Measurements from ENCODE around the gene RSRP1. TPM values are rescaled to one million over a fixed set of nuclear protein-coding genes. Genes with fewer than 3 reads are reported as not detected.
"Not testable (repeated sequence)": the region's sequence is repeated elsewhere in the genome, so short reads cannot be mapped to it uniquely, and the experiment has no call there.

The RSRP1 gene
- total RNA-seq = 122 and 126 TPM in 2 replicates
- long read RNA-seq, transcript RSRP1-202 (3 exons, 1,954 nt) = minor isoform, 23 of 213 reads
- long read RNA-seq, transcript RSRP1-207 (4 exons, 2,941 nt) = major isoform, 63 of 213 reads
- long read RNA-seq, transcript RSRP1-201 (5 exons, 1,502 nt) = minor isoform, 5 of 213 reads
- long read RNA-seq, partial matches to known transcripts = 20 of 213 reads
- long read RNA-seq, other reads (novel, unspliced or antisense) = 97 of 213 reads

DNA sequence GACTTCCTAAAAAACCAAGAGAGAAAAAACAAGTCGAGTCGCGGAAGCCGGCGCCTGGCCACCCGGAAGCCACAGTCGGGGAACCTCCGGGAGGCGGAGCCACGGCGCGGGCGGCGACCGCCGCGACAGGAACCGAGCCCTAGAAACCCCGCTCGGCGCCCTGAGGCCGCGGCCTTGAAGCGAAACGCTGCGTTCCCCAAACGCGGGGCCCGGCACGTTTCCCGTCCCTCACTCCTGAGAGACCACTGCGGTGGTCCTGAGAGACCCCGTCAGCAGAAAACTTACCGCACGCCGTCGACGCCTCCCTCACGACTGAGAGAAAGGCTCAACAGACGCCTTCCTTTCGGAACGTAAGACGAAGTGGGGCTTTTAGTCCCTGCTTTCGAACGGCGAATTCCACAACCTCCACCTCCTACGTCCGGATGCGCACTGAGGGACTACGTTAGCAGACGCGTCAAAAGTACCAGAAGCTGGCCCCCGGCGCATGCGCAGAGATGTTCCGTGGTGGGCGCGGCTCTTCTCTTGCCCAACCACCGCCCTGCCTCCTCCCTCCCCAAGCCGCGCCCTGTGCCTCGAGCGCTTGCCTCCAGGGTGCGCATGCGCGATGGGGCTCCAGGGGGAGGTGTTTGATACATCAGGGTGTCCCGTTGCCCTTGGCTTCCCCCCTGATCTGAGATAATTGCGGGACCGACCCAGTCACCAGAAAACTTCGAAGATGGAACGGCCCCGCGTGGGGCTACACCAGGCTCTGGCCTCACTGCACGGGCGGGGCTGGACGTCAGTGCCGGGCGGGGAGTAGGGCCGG is at the start of gene RSRP1:
TSS of gene RSRP1 (minus strand) at position 431 of the 805 bp plus-strand sequence. CDS start 491 bp downstream, outside the sequence.
- no peaks in the 10 kb centered on the region for H3K27me3 Mint-ChIP-seq (ENCODE audit: unreplicated experiment)
- H3K36me3 Mint-ChIP-seq (ENCODE audit: unreplicated experiment) = peaks cover 38% of the 10 kb centered on the region

GRCh38 chr1:25296501-25296900 is 49.2 kb upstream of the RSRP1 start:
- not testable (repeated sequence) for H3K27me3 Mint-ChIP-seq (ENCODE audit: unreplicated experiment); H3K36me3 Mint-ChIP-seq (ENCODE audit: unreplicated experiment)

More for the DNA sequence above, at the start of gene RSRP1:
- peak; percentile 99 for DNase-seq (ENCODE audit: extremely low spot score, unreplicated experiment)
- Mint-ChIP-seq H3K27ac (ENCODE audit: unreplicated experiment) (peak within 1 kb of the TSS; percentile 98), H3K4me3 (ENCODE audit: unreplicated experiment) (peak within 1 kb of the TSS; percentile 91), H3K4me1 (ENCODE audit: unreplicated experiment) (peaks cover 35% of the 10 kb centered on the region), H3K9me3 (ENCODE audit: unreplicated experiment) (no peaks in the 10 kb centered on the region)
- TF ChIP-seq, protein P1, sequence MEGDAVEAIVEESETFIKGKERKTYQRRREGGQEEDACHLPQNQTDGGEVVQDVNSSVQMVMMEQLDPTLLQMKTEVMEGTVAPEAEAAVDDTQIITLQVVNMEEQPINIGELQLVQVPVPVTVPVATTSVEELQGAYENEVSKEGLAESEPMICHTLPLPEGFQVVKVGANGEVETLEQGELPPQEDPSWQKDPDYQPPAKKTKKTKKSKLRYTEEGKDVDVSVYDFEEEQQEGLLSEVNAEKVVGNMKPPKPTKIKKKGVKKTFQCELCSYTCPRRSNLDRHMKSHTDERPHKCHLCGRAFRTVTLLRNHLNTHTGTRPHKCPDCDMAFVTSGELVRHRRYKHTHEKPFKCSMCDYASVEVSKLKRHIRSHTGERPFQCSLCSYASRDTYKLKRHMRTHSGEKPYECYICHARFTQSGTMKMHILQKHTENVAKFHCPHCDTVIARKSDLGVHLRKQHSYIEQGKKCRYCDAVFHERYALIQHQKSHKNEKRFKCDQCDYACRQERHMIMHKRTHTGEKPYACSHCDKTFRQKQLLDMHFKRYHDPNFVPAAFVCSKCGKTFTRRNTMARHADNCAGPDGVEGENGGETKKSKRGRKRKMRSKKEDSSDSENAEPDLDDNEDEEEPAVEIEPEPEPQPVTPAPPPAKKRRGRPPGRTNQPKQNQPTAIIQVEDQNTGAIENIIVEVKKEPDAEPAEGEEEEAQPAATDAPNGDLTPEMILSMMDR (IDR thresholded peaks at IDR 0.05) = no peak

GRCh38 chr1:25294889-25295826 is 47.9 kb upstream of the RSRP1 start:
- H3K27ac Mint-ChIP-seq (ENCODE audit: unreplicated experiment); H3K4me3 Mint-ChIP-seq (ENCODE audit: unreplicated experiment); H3K4me1 Mint-ChIP-seq (ENCODE audit: unreplicated experiment); H3K36me3 Mint-ChIP-seq (ENCODE audit: unreplicated experiment); DNase-seq (ENCODE audit: extremely low spot score, unreplicated experiment); H3K27me3 Mint-ChIP-seq (ENCODE audit: unreplicated experiment); H3K9me3 Mint-ChIP-seq (ENCODE audit: unreplicated experiment): not testable (repeated sequence)

More at GRCh38 chr1:25296501-25296900, 49.2 kb upstream of the RSRP1 start:
- not testable (repeated sequence) for H3K4me3 Mint-ChIP-seq (ENCODE audit: unreplicated experiment); H3K4me1 Mint-ChIP-seq (ENCODE audit: unreplicated experiment); DNase-seq (ENCODE audit: extremely low spot score, unreplicated experiment); H3K9me3 Mint-ChIP-seq (ENCODE audit: unreplicated experiment); H3K27ac Mint-ChIP-seq (ENCODE audit: unreplicated experiment)

DNA sequence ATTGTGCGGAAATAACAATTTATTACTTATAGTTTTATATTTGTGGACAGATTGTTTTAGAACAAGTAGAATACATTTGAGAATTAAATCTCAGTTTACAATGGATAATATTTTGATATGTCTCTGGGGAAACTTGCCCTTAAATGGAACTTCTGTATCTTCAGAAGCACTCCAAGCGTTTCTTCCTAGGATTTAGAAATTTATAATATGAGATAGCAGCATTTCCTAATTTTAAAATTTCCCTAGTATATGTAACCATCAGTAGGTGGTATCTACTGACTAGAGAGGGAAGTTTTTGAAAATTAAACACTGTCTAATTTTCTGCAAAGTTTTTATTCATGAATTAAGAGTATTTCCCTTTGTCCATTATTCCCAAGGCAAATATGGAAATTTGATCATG is 46.2 kb upstream of the RSRP1 start:
- not testable (repeated sequence) for H3K4me1 Mint-ChIP-seq (ENCODE audit: unreplicated experiment); H3K4me3 Mint-ChIP-seq (ENCODE audit: unreplicated experiment); DNase-seq (ENCODE audit: extremely low spot score, unreplicated experiment); H3K27me3 Mint-ChIP-seq (ENCODE audit: unreplicated experiment); H3K36me3 Mint-ChIP-seq (ENCODE audit: unreplicated experiment); H3K9me3 Mint-ChIP-seq (ENCODE audit: unreplicated experiment); H3K27ac Mint-ChIP-seq (ENCODE audit: unreplicated experiment)

DNA sequence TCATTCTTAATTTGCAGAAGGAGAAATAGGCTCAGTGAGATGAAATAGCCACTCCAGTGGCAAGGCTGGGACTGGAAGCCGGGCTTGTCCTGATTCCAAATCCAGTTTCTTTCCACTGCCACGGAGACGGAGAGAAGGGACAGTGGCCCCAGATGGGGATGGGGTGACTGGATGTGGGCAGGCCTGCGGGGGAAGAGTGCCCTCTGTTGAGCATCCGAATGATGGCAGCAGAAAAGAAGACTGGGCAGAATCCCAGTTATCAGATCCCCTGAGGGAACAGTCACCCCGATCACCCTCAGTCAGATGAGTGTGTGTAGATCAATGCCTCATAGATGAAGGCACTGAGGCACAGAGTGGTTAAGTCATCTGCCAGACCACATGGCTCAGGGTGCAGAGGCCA is 42.8 kb upstream of the RSRP1 start:
- H3K27ac Mint-ChIP-seq (ENCODE audit: unreplicated experiment); H3K36me3 Mint-ChIP-seq (ENCODE audit: unreplicated experiment); DNase-seq (ENCODE audit: extremely low spot score, unreplicated experiment): not testable (repeated sequence)

DNA sequence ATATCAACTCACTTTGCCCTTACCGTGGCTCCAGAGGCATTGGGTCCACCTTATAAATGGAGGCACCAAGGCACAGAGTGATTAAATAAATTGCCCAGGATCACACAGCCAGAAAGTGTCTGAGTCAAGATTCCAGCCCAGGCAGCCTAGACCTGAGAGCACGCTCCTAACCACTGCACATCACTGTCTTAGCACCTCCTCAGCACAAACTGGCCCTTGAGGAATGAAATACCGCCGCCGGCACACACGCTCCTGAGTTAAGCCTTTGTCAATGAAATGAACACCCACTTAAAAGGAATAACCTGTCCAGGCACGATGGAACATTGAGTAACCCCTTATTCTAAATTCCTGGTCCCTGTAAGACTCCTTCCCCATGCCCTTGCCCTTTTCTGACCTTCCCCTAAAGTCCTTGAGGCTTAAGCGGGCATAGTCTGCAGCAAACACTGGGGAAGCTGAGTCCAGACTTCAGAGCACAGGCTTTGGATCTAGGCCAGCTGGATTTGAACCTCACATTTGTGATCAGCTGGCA is 41.4 kb upstream of the RSRP1 start:
- not testable (repeated sequence) for H3K36me3 Mint-ChIP-seq (ENCODE audit: unreplicated experiment); DNase-seq (ENCODE audit: extremely low spot score, unreplicated experiment); H3K4me1 Mint-ChIP-seq (ENCODE audit: unreplicated experiment); H3K27me3 Mint-ChIP-seq (ENCODE audit: unreplicated experiment); H3K4me3 Mint-ChIP-seq (ENCODE audit: unreplicated experiment); H3K27ac Mint-ChIP-seq (ENCODE audit: unreplicated experiment); H3K9me3 Mint-ChIP-seq (ENCODE audit: unreplicated experiment)

More for the DNA sequence above, 42.8 kb upstream of the RSRP1 start:
- H3K9me3 Mint-ChIP-seq (ENCODE audit: unreplicated experiment); H3K4me1 Mint-ChIP-seq (ENCODE audit: unreplicated experiment); H3K4me3 Mint-ChIP-seq (ENCODE audit: unreplicated experiment); H3K27me3 Mint-ChIP-seq (ENCODE audit: unreplicated experiment): not testable (repeated sequence)
- TF ChIP-seq, protein P1 (IDR thresholded peaks at IDR 0.05) = peak; percentile 16

DNA sequence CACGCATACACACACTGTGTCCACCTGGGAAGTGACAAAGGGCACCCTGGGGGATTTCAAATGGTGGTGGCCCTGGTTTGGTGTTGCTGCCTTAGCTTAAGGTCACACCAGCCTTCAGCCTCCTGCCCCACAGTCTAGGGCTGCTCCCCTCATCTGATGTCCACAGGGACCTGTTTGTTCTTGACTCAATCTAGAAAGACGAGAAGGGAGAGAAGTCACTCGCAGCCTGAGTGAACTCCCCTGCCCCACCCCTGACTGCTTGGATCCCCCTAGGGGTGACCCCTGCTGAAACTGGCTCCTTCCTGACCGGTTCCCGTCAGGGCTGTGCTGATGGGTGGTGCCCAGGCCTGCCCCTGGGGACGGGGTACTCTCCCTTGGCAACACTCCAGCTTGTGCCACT is 39.9 kb upstream of the RSRP1 start:
- H3K36me3 Mint-ChIP-seq (ENCODE audit: unreplicated experiment); H3K27me3 Mint-ChIP-seq (ENCODE audit: unreplicated experiment); H3K9me3 Mint-ChIP-seq (ENCODE audit: unreplicated experiment); H3K4me3 Mint-ChIP-seq (ENCODE audit: unreplicated experiment); DNase-seq (ENCODE audit: extremely low spot score, unreplicated experiment); H3K27ac Mint-ChIP-seq (ENCODE audit: unreplicated experiment); H3K4me1 Mint-ChIP-seq (ENCODE audit: unreplicated experiment): not testable (repeated sequence)

GRCh38 chr1:25285862-25286261 is 38.6 kb upstream of the RSRP1 start:
- not testable (repeated sequence) for H3K27me3 Mint-ChIP-seq (ENCODE audit: unreplicated experiment); H3K9me3 Mint-ChIP-seq (ENCODE audit: unreplicated experiment); H3K4me3 Mint-ChIP-seq (ENCODE audit: unreplicated experiment); H3K36me3 Mint-ChIP-seq (ENCODE audit: unreplicated experiment); DNase-seq (ENCODE audit: extremely low spot score, unreplicated experiment); H3K4me1 Mint-ChIP-seq (ENCODE audit: unreplicated experiment); H3K27ac Mint-ChIP-seq (ENCODE audit: unreplicated experiment)

DNA sequence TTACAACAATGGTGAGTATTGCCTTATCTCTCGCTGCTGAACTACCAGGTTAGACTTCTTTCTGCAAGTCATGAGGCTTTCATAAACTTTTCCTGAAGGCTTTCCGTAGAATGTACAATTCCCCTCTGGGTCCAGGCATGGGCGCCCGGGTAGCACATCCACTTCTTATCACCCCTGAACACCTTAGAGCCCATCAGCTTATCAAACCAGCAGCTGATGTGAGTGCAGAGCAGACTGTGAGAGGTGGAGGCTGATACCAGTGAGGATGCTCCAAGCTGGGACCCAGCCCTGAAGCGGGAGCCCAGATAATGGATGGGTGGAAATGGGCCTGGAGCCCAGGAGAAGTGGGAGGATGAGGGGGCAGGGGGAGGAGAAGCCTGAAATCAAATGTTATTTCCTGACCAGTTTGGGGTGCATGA is 32.4 kb upstream of the RSRP1 start:
- not testable (repeated sequence) for H3K36me3 Mint-ChIP-seq (ENCODE audit: unreplicated experiment); H3K4me3 Mint-ChIP-seq (ENCODE audit: unreplicated experiment); H3K4me1 Mint-ChIP-seq (ENCODE audit: unreplicated experiment); H3K9me3 Mint-ChIP-seq (ENCODE audit: unreplicated experiment); H3K27ac Mint-ChIP-seq (ENCODE audit: unreplicated experiment); DNase-seq (ENCODE audit: extremely low spot score, unreplicated experiment); H3K27me3 Mint-ChIP-seq (ENCODE audit: unreplicated experiment)
